DOHH2 (cell line): ENCODE data around the gene TUBB2B.

Source experiments
- EZH2phosphoT487 ChIP-seq: fragments of 200-600 bp; sonication (generic); IDR thresholded peaks from 2 replicates; pipeline ENCODE4 v1.6.1; 2017; ENCODE audit warnings: borderline replicate concordance, mild to moderate bottlenecking, antibody characterized with exemption, low read length, moderate library complexity, mixed read lengths
- TF ChIP-seq, protein P1 (sequence below): fragments of 200-600 bp; sonication (generic); IDR thresholded peaks from one replicate; pipeline ENCODE4 v1.5.1; 2014; ENCODE audit warnings: antibody characterized with exemption, mild to moderate bottlenecking, low read depth, low read length; ENCODE audit not compliant: poor library complexity, severe bottlenecking

DNA sequence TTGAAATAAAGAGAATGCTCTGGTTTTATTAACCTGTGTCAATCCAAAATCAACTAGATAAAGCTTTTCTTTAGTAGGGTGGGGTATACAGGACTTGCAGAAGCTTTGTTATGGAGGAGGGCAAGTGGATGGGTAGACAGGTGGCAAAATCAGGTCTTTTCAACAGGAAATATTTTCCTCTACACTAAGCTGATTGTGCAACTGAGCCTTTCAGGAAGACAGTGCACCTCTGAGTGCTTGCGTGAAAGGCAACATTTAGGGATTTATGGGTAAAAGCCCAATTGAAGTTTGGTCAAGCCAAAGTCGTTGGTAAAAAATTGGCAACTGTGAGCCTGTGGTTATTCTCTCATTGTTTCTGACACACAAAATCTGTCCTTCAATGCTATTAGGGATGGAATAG is 46.3 kb downstream of the TUBB2B start:
- TF ChIP-seq, protein P1, sequence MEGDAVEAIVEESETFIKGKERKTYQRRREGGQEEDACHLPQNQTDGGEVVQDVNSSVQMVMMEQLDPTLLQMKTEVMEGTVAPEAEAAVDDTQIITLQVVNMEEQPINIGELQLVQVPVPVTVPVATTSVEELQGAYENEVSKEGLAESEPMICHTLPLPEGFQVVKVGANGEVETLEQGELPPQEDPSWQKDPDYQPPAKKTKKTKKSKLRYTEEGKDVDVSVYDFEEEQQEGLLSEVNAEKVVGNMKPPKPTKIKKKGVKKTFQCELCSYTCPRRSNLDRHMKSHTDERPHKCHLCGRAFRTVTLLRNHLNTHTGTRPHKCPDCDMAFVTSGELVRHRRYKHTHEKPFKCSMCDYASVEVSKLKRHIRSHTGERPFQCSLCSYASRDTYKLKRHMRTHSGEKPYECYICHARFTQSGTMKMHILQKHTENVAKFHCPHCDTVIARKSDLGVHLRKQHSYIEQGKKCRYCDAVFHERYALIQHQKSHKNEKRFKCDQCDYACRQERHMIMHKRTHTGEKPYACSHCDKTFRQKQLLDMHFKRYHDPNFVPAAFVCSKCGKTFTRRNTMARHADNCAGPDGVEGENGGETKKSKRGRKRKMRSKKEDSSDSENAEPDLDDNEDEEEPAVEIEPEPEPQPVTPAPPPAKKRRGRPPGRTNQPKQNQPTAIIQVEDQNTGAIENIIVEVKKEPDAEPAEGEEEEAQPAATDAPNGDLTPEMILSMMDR: no peak
- TF ChIP-seq EZH2phosphoT487: no peak
